Stimulated activated CD4-positive, alpha-beta T cell treated with anti-CD3 and anti-CD28 coated beads, TNF-alpha, amount 100 ng/mL, for 1 hour (primary cell): ENCODE results near the gene B3GNT9.

Experiments used
- DNase-seq, 3 donors: peaks; one replicate each; pipeline ENCODE4 v3.0.0-alpha.2; 2020; ENCODE audit warnings: low read depth in 3 of 3, low spot score in 1 of 3

B3GNT9 gene, protein sequence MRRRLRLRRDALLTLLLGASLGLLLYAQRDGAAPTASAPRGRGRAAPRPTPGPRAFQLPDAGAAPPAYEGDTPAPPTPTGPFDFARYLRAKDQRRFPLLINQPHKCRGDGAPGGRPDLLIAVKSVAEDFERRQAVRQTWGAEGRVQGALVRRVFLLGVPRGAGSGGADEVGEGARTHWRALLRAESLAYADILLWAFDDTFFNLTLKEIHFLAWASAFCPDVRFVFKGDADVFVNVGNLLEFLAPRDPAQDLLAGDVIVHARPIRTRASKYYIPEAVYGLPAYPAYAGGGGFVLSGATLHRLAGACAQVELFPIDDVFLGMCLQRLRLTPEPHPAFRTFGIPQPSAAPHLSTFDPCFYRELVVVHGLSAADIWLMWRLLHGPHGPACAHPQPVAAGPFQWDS

GRCh38 chr16:67150833-67151396 is at the start of gene B3GNT9:
B3GNT9 (minus strand) TSS chr16:67150998; CDS start chr16:67150485, 513 bp downstream.
- DNase-seq, result no peak

- no peak for DNase-seq
Measured at GRCh38 chr16:67200491-67200890, 49.7 kb upstream of the B3GNT9 start.

DNA sequence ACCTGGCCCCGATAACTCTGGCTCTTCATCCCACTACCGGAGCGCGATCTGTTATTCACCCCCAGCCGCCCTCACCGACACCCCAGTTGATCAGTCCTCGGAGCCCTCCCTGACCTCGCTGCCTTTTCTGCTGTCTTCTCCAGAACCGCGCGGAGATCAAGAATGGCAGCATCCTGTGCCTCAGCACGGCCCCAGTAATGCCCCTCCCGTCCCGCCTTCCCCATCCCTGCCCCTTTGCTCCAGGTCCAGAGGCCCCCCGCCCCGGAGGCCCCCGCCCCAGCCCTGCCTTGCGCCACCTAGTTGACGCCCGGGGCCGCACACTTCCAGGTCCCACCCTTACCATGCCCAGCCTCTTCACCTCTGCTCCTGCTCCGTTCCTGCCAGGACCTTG is 49.0 kb upstream of the B3GNT9 start:
- no peak for DNase-seq

GRCh38 chr16:67199011-67199807 is 48.4 kb upstream of the B3GNT9 start, which contains the start of gene ELMO3:
ELMO3 (plus strand) TSS chr16:67199131; CDS start chr16:67199327, 196 bp downstream.
- DNase-seq, result no peak

GRCh38 chr16:67198238-67198734 is 47.5 kb upstream of the B3GNT9 start:
- no peak for DNase-seq

- no peak for DNase-seq
Measured at GRCh38 chr16:67197704-67198103, 46.9 kb upstream of the B3GNT9 start.

GRCh38 chr16:67196881-67197280 is 46.1 kb upstream of the B3GNT9 start:
- no peak for DNase-seq

GRCh38 chr16:67195676-67196075 is 44.9 kb upstream of the B3GNT9 start:
- DNase-seq, result no peak

DNA sequence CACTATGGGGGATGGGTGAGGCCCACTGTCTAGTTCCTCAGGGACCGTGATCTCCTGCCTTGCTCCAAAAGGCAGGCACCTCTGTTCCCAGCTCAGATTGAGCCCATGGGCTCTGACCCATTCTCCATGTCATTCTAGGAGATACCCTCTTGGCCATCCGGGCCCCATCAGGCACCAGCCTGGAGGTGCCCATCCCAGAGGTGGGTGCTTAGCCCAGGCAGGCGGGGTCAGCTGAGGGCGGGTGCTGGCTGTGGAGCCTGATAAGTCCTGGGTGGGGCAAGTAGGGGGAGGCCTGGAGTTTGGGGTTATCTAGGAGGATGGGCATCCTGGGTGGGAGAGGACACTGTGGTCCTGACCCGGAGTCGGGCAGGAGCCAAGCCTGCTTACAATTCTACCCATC is 43.5 kb upstream of the B3GNT9 start:
- DNase-seq, result no peak

DNA sequence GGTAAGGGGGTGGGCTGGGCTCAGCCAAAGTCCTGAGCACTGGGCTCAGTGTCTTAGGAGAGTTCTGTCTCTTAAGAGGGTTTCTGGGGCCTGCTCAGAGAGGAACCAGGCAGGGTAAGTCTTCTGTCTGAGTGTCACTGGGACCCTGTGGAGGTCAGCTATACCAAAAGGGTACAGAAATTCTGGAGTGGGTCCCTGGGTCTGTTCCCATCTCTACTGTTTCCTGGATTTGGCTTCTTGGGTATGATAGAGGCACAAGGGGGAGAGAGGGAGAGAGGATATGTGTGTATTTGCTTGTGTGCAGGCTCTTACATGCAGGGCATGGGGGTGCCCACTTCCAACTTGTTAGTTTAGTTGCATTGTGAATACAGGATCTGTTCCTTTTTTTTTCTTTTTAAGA is 42.7 kb upstream of the B3GNT9 start:
- DNase-seq, result no peak

- DNase-seq, result no peak
Measured at GRCh38 chr16:67192781-67193361, 42.1 kb upstream of the B3GNT9 start.

- peak; percentile 67 to 73 (median 73) for DNase-seq
Measured at GRCh38 chr16:67191995-67192681, 41.3 kb upstream of the B3GNT9 start, which contains the start of gene E2F4. E2F4 (plus strand) TSS chr16:67192155; CDS start chr16:67192228, 73 bp downstream.

DNA sequence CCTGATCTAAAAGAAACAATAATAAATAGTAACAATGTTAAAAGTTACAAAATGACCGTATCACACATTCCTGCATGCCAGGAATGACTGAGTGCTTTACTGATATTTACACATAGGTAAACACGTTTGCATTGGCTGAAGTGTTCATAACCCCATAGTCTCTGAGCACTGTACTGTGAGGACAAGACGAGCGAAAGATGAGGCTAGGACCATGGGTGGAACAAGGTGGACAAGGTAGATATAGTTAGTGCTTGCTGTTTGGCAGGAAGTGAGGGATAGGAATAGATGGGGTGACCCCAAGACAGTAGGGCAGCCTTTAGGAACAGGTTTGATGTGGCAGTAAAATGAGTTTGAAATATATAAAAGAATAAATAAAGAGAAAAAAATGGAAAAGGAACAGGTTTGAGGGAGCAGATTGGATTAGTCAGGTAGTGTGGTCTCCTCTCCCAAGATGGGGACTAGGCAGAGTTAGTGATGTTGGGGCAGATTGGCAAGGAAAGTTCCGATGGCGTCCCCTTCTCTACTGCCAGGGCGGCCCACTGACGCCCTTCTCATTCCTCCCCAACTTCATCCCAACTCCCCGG is 40.7 kb upstream of the B3GNT9 start:
- no peak for DNase-seq

- no peak for DNase-seq
Measured at GRCh38 chr16:67190448-67191399, 39.9 kb upstream of the B3GNT9 start.

GRCh38 chr16:67190041-67190440 is 39.2 kb upstream of the B3GNT9 start, which contains the start of gene EXOC3L1:
EXOC3L1 (minus strand) TSS chr16:67190136; CDS start chr16:67189676, 460 bp downstream.
- no peak for DNase-seq

DNA sequence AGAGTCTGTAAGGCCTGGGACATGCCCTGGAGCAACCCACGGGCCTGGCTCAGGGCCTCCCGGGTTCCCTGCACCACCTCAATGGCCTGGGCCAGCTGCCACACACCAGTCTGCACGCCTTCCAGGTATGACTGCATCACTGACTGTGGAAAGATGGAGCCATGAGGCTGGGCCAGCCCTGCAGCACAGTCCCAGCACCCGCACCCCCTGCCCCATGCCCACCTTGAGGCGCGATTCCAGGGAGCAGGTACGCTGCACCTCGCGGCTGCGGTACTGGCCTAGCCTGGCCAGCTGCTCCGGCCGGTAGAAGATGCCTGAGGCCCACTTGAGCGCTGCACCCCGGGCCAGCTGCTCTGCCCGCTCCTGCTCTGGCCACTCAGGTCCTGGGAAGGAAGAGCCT is 38.0 kb upstream of the B3GNT9 start:
- no peak for DNase-seq

GRCh38 chr16:67188323-67188722 is 37.5 kb upstream of the B3GNT9 start:
- DNase-seq, result no peak

DNA sequence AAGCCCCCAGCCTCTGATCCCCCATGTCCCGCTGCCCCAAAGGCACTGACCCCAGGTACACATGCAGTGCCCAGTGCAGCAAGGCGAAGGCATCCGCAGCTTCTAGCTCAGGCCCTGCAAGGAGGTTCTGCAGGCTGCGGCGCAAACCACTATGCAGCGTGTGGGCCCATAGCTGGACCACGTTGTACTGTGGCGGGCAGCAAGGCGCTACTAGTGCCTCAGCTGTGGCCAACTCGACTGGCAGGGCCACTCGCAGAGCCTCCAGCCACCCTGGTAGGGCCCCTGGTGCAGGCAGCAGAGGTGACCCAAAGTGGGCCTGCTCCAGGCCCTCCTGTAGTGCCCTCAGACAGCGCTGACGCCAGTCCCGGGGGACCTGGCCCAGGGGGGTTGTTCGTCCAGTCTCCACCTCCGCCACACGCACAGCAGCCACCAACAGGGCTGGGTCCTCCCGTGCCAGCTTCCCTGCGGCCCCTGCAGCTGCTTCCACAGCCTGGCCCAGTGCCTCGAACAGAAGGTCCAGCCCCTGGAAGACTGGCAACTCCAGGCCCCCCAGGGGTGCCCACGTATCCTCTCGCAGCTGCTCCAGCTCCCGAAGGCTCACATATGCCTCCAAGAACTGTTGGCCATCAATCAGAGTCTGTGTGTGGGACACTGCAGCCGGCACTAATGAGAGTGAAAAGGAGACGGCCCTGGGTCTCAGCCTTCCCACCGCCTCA is 36.5 kb upstream of the B3GNT9 start:
- DNase-seq, result no peak
